H1 (cell line): Measurements from ENCODE around the gene WDR7. TPM values are rescaled to one million over a fixed set of nuclear protein-coding genes. Genes with fewer than 3 reads are reported as not detected.

Experiments
- CTCF ChIA-PET: fragments of 300-600 bp; sonication (Branson Sonifier 250); formaldehyde crosslinking; loops from one replicate; lab custom pipeline; 2021; ENCODE audit not compliant: partially characterized antibody; lab: Charles Lee
- POLR2A ChIA-PET: fragments of 300-600 bp; sonication (Branson Sonifier 250); formaldehyde crosslinking; loops from one replicate; lab custom pipeline; 2021; ENCODE audit warnings: inconsistent platforms; ENCODE audit not compliant: partially characterized antibody; lab: Charles Lee
- DNase-seq, 2 experiments: peaks; one replicate each; pipeline versions ENCODE4 v3.0.0 to v3.0.0-alpha.2; 2010 to 2022; ENCODE audit warnings: low spot score in 2 of 2, low read depth in 1 of 2, mixed read lengths in 1 of 2
- FAIRE-seq: peaks from 2 replicates; lab custom pipeline; 2011; peaks lifted over from hg19 to GRCh38; lab: Jason Lieb, UNC
- H2AFZ ChIP-seq: 2 replicates; pipeline ENCODE4 v1.8.1; 2012; ENCODE audit warnings: low read length, inconsistent platforms
- H2AK5ac ChIP-seq: 2 replicates; pipeline ENCODE4 v1.6.1; 2013; ENCODE audit warnings: low read depth, low read length
- H2BK120ac ChIP-seq: replicated peaks from 2 replicates; pipeline ENCODE3; 2013; ENCODE audit warnings: low read depth, low read length, inconsistent platforms
- H2BK12ac ChIP-seq: 2 replicates; pipeline ENCODE4 v1.6.1; 2013; ENCODE audit warnings: low read depth, low read length
- H2BK15ac ChIP-seq: 2 replicates; pipeline ENCODE4 v1.6.1; 2013; ENCODE audit warnings: low read length
- H2BK20ac ChIP-seq: 2 replicates; pipeline ENCODE4 v1.6.1; 2013; ENCODE audit warnings: low read length
- H2BK5ac ChIP-seq: 2 replicates; pipeline ENCODE4 v1.6.1; 2013; ENCODE audit warnings: low read depth, low read length
- H3K14ac ChIP-seq: 2 replicates; pipeline ENCODE4 v1.6.1; 2013; ENCODE audit warnings: inconsistent platforms; ENCODE audit not compliant: insufficient read length
- H3K18ac ChIP-seq: 2 replicates; pipeline ENCODE4 v1.6.1; 2013; ENCODE audit warnings: low read length; ENCODE audit errors: extremely low read depth
- H3K23ac ChIP-seq: 2 replicates; pipeline ENCODE4 v1.6.1; 2013; ENCODE audit warnings: inconsistent platforms; ENCODE audit not compliant: insufficient read length
- H3K23me2 ChIP-seq: 2 replicates; pipeline ENCODE4 v1.6.1; 2013; ENCODE audit warnings: low read depth, low read length
- H3K27ac ChIP-seq: 2 replicates; pipeline ENCODE4 v1.6.1; 2011; ENCODE audit warnings: low read depth, low read length, inconsistent platforms
- H3K27me3 ChIP-seq, 4 experiments: replicated peaks in 1 of 4; 1 replicate in 1 of 4; 2 replicates in 3 of 4; pipeline versions ENCODE4 v1.6.1 to v1.8.1; 2011 to 2013; ENCODE audit warnings: low read length in 3 of 4, mild to moderate bottlenecking in 3 of 4, inconsistent platforms in 2 of 4, mixed read lengths in 2 of 4, moderate library complexity in 1 of 4; ENCODE audit not compliant: control insufficient read depth in 3 of 4, insufficient read depth in 3 of 4; ENCODE audit errors: extremely low read depth in 1 of 4
- H3K36me3 ChIP-seq, 4 experiments: 2 replicates each; pipeline versions ENCODE4 v1.6.1 to v1.8.1; 2011 to 2013; ENCODE audit warnings: mild to moderate bottlenecking in 4 of 4, low read length in 3 of 4, moderate library complexity in 2 of 4, control low read depth in 1 of 4, inconsistent platforms in 1 of 4; ENCODE audit not compliant: insufficient read depth in 4 of 4, control insufficient read depth in 2 of 4
- H3K4ac ChIP-seq: replicated peaks from 2 replicates; pipeline ENCODE3; 2013; ENCODE audit warnings: low read length, low read depth, mixed read lengths, inconsistent platforms; ENCODE audit not compliant: insufficient read length
- H3K4me1 ChIP-seq, 4 experiments: replicated peaks in 1 of 4; 1 replicate in 1 of 4; 2 replicates in 3 of 4; pipeline versions ENCODE4 v1.6.1 to v1.8.1; 2011 to 2013; ENCODE audit warnings: low read length in 3 of 4, inconsistent platforms in 2 of 4, mixed read lengths in 1 of 4; ENCODE audit not compliant: insufficient read depth in 4 of 4, control insufficient read depth in 3 of 4
- H3K4me2 ChIP-seq, 2 experiments: 2 replicates each; pipeline versions ENCODE4 v1.6.1 to v1.8.1; 2011 to 2013; ENCODE audit warnings: low read depth in 2 of 2, low read length in 2 of 2, control low read depth in 1 of 2, inconsistent platforms in 1 of 2, mild to moderate bottlenecking in 1 of 2; ENCODE audit not compliant: insufficient read depth in 1 of 2
- H3K4me3 ChIP-seq, 4 experiments: fragments of 200-600, 300-600 bp in 1 of 4; sonication (generic), shearing (Covaris generic), sonication (Bioruptor Twin) in 1 of 4; 2 replicates each; pipeline versions ENCODE4 v1.5.1 to v1.8.1; 2011 to 2016; ENCODE audit warnings: low read length in 4 of 4, low read depth in 3 of 4, control low read depth in 2 of 4, inconsistent platforms in 2 of 4, mild to moderate bottlenecking in 2 of 4, mixed read lengths in 1 of 4, moderate library complexity in 1 of 4; ENCODE audit not compliant: insufficient read depth in 2 of 4; ENCODE audit errors: extremely low read depth in 1 of 4
- H3K56ac ChIP-seq: replicated peaks from 2 replicates; pipeline ENCODE3; 2013; ENCODE audit warnings: low read depth, mild to moderate bottlenecking, mixed read lengths, low read length, inconsistent platforms; ENCODE audit not compliant: insufficient read length
- H3K79me1 ChIP-seq: 2 replicates; pipeline ENCODE4 v1.6.1; 2013; ENCODE audit warnings: low read depth, low read length, control low read depth
- H3K79me2 ChIP-seq, 2 experiments: 2 replicates each; pipeline versions ENCODE4 v1.6.1 to v1.8.1; 2012 to 2013; ENCODE audit warnings: low read length in 2 of 2, mild to moderate bottlenecking in 2 of 2, inconsistent platforms in 1 of 2; ENCODE audit not compliant: insufficient read depth in 2 of 2, control insufficient read depth in 1 of 2
- H3K9ac ChIP-seq, 4 experiments: replicated peaks in 1 of 4; 1 replicate in 1 of 4; 2 replicates in 3 of 4; pipeline versions ENCODE4 v1.6.1 to v1.8.1; 2011 to 2013; ENCODE audit warnings: low read depth in 3 of 4, low read length in 3 of 4, control low read depth in 2 of 4, mild to moderate bottlenecking in 2 of 4, moderate library complexity in 2 of 4, inconsistent platforms in 1 of 4; ENCODE audit errors: extremely low read depth in 1 of 4
- H3K9me3 ChIP-seq, 2 experiments: 2 replicates each; pipeline versions ENCODE4 v1.6.1 to v1.8.1; 2012 to 2013; ENCODE audit warnings: mild to moderate bottlenecking in 2 of 2, moderate library complexity in 2 of 2, control low read depth in 1 of 2, inconsistent platforms in 1 of 2, low read depth in 1 of 2, low read length in 1 of 2, mixed read lengths in 1 of 2; ENCODE audit not compliant: insufficient read depth in 2 of 2
- H4K20me1 ChIP-seq, 2 experiments: replicated peaks in 1 of 2; 2 replicates each; pipeline versions ENCODE3 to v1.8.1; 2011 to 2013; ENCODE audit warnings: inconsistent platforms in 2 of 2, low read length in 2 of 2, mild to moderate bottlenecking in 1 of 2; ENCODE audit not compliant: insufficient read depth in 2 of 2, control insufficient read depth in 1 of 2
- H4K5ac ChIP-seq: 2 replicates; pipeline ENCODE4 v1.6.1; 2013; ENCODE audit warnings: low read length, low read depth, mixed read lengths, inconsistent platforms; ENCODE audit not compliant: insufficient read length
- H4K8ac ChIP-seq: 2 replicates; pipeline ENCODE4 v1.8.0; 2013; ENCODE audit warnings: mild to moderate bottlenecking, moderate library complexity, low read length, inconsistent platforms; ENCODE audit not compliant: insufficient read depth; ENCODE audit errors: extremely low read depth
- H4K91ac ChIP-seq: replicated peaks from 2 replicates; pipeline ENCODE3; 2013; ENCODE audit warnings: low read length, mixed read lengths, inconsistent platforms; ENCODE audit not compliant: insufficient read length
- SIRT6 ChIP-seq: IDR thresholded peaks from one replicate; pipeline ENCODE4 v1.7.1; 2012; ENCODE audit warnings: low read length, inconsistent platforms
- WGBS, 2 experiments: shearing (Covaris generic) in 1 of 2; methylation state at CpG; one replicate each; pipeline versions ENCODE4 v1.1.6 to v1.1.7; 2013 to 2015; ENCODE audit warnings: low lambda C conversion rate in 2 of 2, mixed read lengths in 2 of 2, inconsistent platforms in 1 of 2, low coverage in 1 of 2, missing lambda C conversion rate in 1 of 2; ENCODE audit not compliant: insufficient replicate concordance in 2 of 2, insufficient coverage in 1 of 2, insufficient read length in 1 of 2; ENCODE audit errors: extremely low coverage in 1 of 2, missing lambda C conversion rate in 1 of 2; 5-methylcytosine and 5-hydroxymethylcytosine counted together
- polyA plus RNA-seq, 7 experiments: library from polyadenylated mRNA; depleted of rRNA in 3 of 7; stranded (reverse) in 5 of 7; unstranded in 2 of 7; fragments of >200 nt in 5 of 7; fragments of 200-250 nt in 2 of 7; gene quantifications; 1 replicate in 5 of 7; 2 replicates in 1 of 7; 4 replicates in 1 of 7; pipeline versions ENCODE4 v1.2.1 to v1.2.3, GENCODE V29; 2011 to 2013; ENCODE audit warnings: missing spikeins in 2 of 7, mixed read lengths in 2 of 7
- total RNA-seq: library from RNA; stranded (reverse); fragmentation: NEBNext Ultra II Directional; extraction: Animal tissue kit (Norgen Biotek cat#: 25700); gene quantifications from 2 replicates; pipeline ENCODE4 v1.2.1, GENCODE V29; 2021

WDR7 gene
- total and polyA plus RNA-seq, 2 of the 8 experiments (the other 6 are each of a cell fraction or from before 2014, with no cell fraction given): 5.5 to 15.2 TPM

GRCh38 chr18:56795381-56795780 is 144.2 kb downstream of the WDR7 start:
- no peaks in the 10 kb centered on the region for H4K20me1 ChIP-seq
- H4K91ac ChIP-seq: no peak overlapping the region
- no peak overlapping the region for H2BK120ac ChIP-seq
- WGBS, 2 experiments: 91% methylated on average over 1 of the region's 1 CpG; no CpG with 5 or more reads in 1 of the 2 experiments
- no peak overlapping the region for H2BK5ac ChIP-seq
- H3K4me3 ChIP-seq: no peak overlapping the region
- no peak overlapping the region for H3K23ac ChIP-seq
- POLR2A ChIA-PET: no interaction called here
- H3K18ac ChIP-seq: no peak overlapping the region
- FAIRE-seq: no peak
- H3K23me2 ChIP-seq: no peaks in the 10 kb centered on the region; the same call in 1 of the 2 replicates
- no peak overlapping the region for H2BK12ac ChIP-seq
- H3K56ac ChIP-seq: no peak overlapping the region
- no peak overlapping the region for H2BK20ac ChIP-seq
- DNase-seq: no peak
- H3K27ac ChIP-seq: no peak overlapping the region
- no peak overlapping the region for H3K9ac ChIP-seq
- H3K9me3 ChIP-seq: no peaks in the 10 kb centered on the region
- H2AFZ ChIP-seq: no peak overlapping the region
- H3K4me2 ChIP-seq: no peak overlapping the region
- H3K79me2 ChIP-seq: no peaks in the 10 kb centered on the region
- no peaks in the 10 kb centered on the region for H3K27me3 ChIP-seq
- CTCF ChIA-PET: no interaction called here
- no peaks in the 10 kb centered on the region for H3K36me3 ChIP-seq
- H3K79me1 ChIP-seq: no peaks in the 10 kb centered on the region
- TF ChIP-seq SIRT6: no peak
- H4K8ac ChIP-seq: no peak overlapping the region
- no peak overlapping the region for H3K14ac ChIP-seq
- no peak overlapping the region for H2AK5ac ChIP-seq
- H2BK15ac ChIP-seq: no peak overlapping the region
- H4K5ac ChIP-seq: no peak overlapping the region
- H3K4ac ChIP-seq: no peak overlapping the region
- no peaks in the 10 kb centered on the region for H3K4me1 ChIP-seq
